HG02884 (cell line): ENCODE measurements around the gene MAP4K5.

Experiments used
- ATAC-seq: cut with Tn5 transposase; IDR thresholded peaks from one replicate; pipeline ENCODE4 v1.9.1; 2021; ENCODE audit warnings: mild to moderate bottlenecking, moderate library complexity; ENCODE audit not compliant: unreplicated experiment

The MAP4K5 gene

GRCh38 chr14:50403419-50403818, 128.9 kb downstream of the MAP4K5 start:
- ATAC-seq = no peak

GRCh38 chr14:50402965-50403364, 129.4 kb downstream of the MAP4K5 start:
- ATAC-seq = no peak

GRCh38 chr14:50400461-50400860, 131.9 kb downstream of the MAP4K5 start:
- no peak for ATAC-seq

GRCh38 chr14:50399251-50400032, 132.9 kb downstream of the MAP4K5 start:
- ATAC-seq = no peak

- ATAC-seq = no peak
Observed at GRCh38 chr14:50398189-50398580, 134.2 kb downstream of the MAP4K5 start.

GRCh38 chr14:50397390-50398188, 134.8 kb downstream of the MAP4K5 start:
- no peak for ATAC-seq

- ATAC-seq = peak; percentile 58
Observed at GRCh38 chr14:50396631-50397389, 135.6 kb downstream of the MAP4K5 start, which contains the start of gene CDKL1. Gene CDKL1 (minus strand): TSS chr14:50396881. CDS start chr14:50395868, 1,013 bp downstream.

- no peak for ATAC-seq
Observed at GRCh38 chr14:50395448-50395847, 136.9 kb downstream of the MAP4K5 start.

GRCh38 chr14:50394713-50395112, 137.7 kb downstream of the MAP4K5 start:
- ATAC-seq = no peak

GRCh38 chr14:50389668-50390441, 142.5 kb downstream of the MAP4K5 start:
- no peak for ATAC-seq

- ATAC-seq = no peak
Observed at GRCh38 chr14:50388256-50388931, 144.0 kb downstream of the MAP4K5 start.

GRCh38 chr14:50387548-50387947, 144.8 kb downstream of the MAP4K5 start:
- ATAC-seq = no peak

- ATAC-seq = no peak
Observed at GRCh38 chr14:50383618-50384225, 148.6 kb downstream of the MAP4K5 start.

GRCh38 chr14:50381823-50382287, 150.5 kb downstream of the MAP4K5 start:
- no peak for ATAC-seq

GRCh38 chr14:50381008-50381407, 151.4 kb downstream of the MAP4K5 start:
- no peak for ATAC-seq

- ATAC-seq = no peak
Observed at GRCh38 chr14:50380455-50380854, 151.9 kb downstream of the MAP4K5 start.

- ATAC-seq = no peak
Observed at GRCh38 chr14:50379563-50379962, 152.8 kb downstream of the MAP4K5 start.

- no peak for ATAC-seq
Observed at GRCh38 chr14:50377550-50378085, 154.8 kb downstream of the MAP4K5 start.

GRCh38 chr14:50375760-50376159, 156.6 kb downstream of the MAP4K5 start:
- ATAC-seq = no peak
